K562 (cell line): ENCODE data around the gene PTGR3. TPM values are rescaled to one million over a fixed set of nuclear protein-coding genes. Genes with fewer than 3 reads are reported as not detected.

Experiments used
- ATAC-seq: fragments of 200-7000 bp; cut with Tn5 transposase; 3 replicates; pipeline ENCODE4 v1.9.1; 2020; ENCODE audit warnings: moderate library complexity
- BruUV-seq: library from RNA; stranded (reverse); fragments of 400-500 nt; replicated peaks from 2 replicates; lab custom pipeline; 2021; lab: Mats Ljungman, UMichigan
- CTCF ChIA-PET: fragments of 300-600 bp; formaldehyde crosslinking; extraction: SDS; loops from one replicate; lab custom pipeline; 2021; ENCODE audit warnings: low intra/inter-chr PET ratio; lab: Yijun Ruan, JAX
- POLR2A ChIA-PET: fragments of 300-600, 350-650 bp; sonication (Branson Sonifier 250); formaldehyde crosslinking; extraction: SDS; loops from one replicate; lab custom pipeline; 2021; ENCODE audit warnings: antibody characterized with exemption, inconsistent platforms; lab: Yijun Ruan, JAX
- DNase-seq, 4 experiments: peaks; one replicate each; pipeline versions ENCODE4 v3.0.0 to v3.0.0-alpha.2; 2011 to 2018; ENCODE audit warnings: low spot score in 3 of 4, mixed read lengths in 3 of 4; ENCODE audit errors: extremely low read depth in 1 of 4
- FAIRE-seq: peaks from 2 replicates; lab custom pipeline; 2011; peaks lifted over from hg19 to GRCh38; lab: Jason Lieb, UNC
- H2AFZ ChIP-seq: 2 replicates; pipeline ENCODE4 v1.6.0; 2011; ENCODE audit warnings: low read depth, low read length, control low read depth, inconsistent platforms
- H3K27ac ChIP-seq: fragments of 200-600 bp; 3 replicates; pipeline ENCODE4 v1.8.0; 2011; ENCODE audit warnings: low read depth, mild to moderate bottlenecking, control low read depth, inconsistent platforms, low read length, moderate library complexity, mixed read lengths; ENCODE audit errors: extremely low read depth
- H3K27me3 ChIP-seq, 2 experiments: fragments of 300-600 bp in 1 of 2; 2 replicates in 1 of 2; 3 replicates in 1 of 2; pipeline versions ENCODE4 v1.6.0 to v1.8.0; 2011; ENCODE audit warnings: inconsistent platforms in 2 of 2, low read length in 2 of 2, mild to moderate bottlenecking in 1 of 2, mixed read lengths in 1 of 2, moderate library complexity in 1 of 2; ENCODE audit not compliant: control insufficient read depth in 2 of 2, insufficient read depth in 2 of 2
- H3K36me3 ChIP-seq: fragments of 300-600 bp; 3 replicates; pipeline ENCODE4 v1.8.0; 2011; ENCODE audit warnings: mild to moderate bottlenecking, low read length, inconsistent platforms; ENCODE audit not compliant: control insufficient read depth, insufficient read depth
- H3K4me1 ChIP-seq, 2 experiments: fragments of 200-600 bp in 1 of 2; replicated peaks in 1 of 2; 2 replicates in 1 of 2; 3 replicates in 1 of 2; pipeline versions ENCODE4 v1.5.1 to v1.8.0; 2011; ENCODE audit warnings: inconsistent platforms in 2 of 2, low read length in 2 of 2, mild to moderate bottlenecking in 1 of 2, mixed read lengths in 1 of 2, moderate library complexity in 1 of 2; ENCODE audit not compliant: control insufficient read depth in 2 of 2, insufficient read depth in 2 of 2
- H3K4me2 ChIP-seq: 2 replicates; pipeline ENCODE4 v1.6.1; 2011; ENCODE audit warnings: low read length, control low read depth, inconsistent platforms, mixed read lengths; ENCODE audit not compliant: insufficient read depth
- H3K4me3 ChIP-seq: fragments of 200-600 bp; sonication (generic), shearing (Covaris generic); 2 replicates; pipeline ENCODE4 v1.5.1; 2016; ENCODE audit warnings: control low read depth, inconsistent platforms
- H3K79me2 ChIP-seq: fragments of 200-600 bp; 3 replicates; pipeline ENCODE4 v1.8.0; 2011; ENCODE audit warnings: low read length, inconsistent platforms; ENCODE audit not compliant: control insufficient read depth, insufficient read depth
- H3K9ac ChIP-seq, 2 experiments: 2 replicates each; pipeline versions ENCODE4 v1.6.0 to v1.6.1; 2011; ENCODE audit warnings: low read depth in 2 of 2, low read length in 2 of 2, control low read depth in 1 of 2, inconsistent platforms in 1 of 2, mild to moderate bottlenecking in 1 of 2, mixed read lengths in 1 of 2; ENCODE audit not compliant: insufficient read depth in 1 of 2
- H3K9me1 ChIP-seq: one replicate; pipeline ENCODE4 v1.6.0; 2011; ENCODE audit warnings: inconsistent platforms, mild to moderate bottlenecking, low read length, moderate library complexity; ENCODE audit not compliant: control insufficient read depth, insufficient read depth
- H3K9me3 ChIP-seq: replicated peaks from 2 replicates; pipeline ENCODE4 v1.5.1; 2011; ENCODE audit warnings: low read depth, low read length, inconsistent platforms; ENCODE audit not compliant: control insufficient read depth, insufficient read depth
- H4K20me1 ChIP-seq: replicated peaks from 2 replicates; pipeline ENCODE4 v1.6.1; 2011; ENCODE audit warnings: low read length, inconsistent platforms, mixed read lengths; ENCODE audit not compliant: control insufficient read depth, insufficient read depth
- CHCHD3 ChIP-seq: fragments of 250-450 bp; sonication (Bioruptor Pico); IDR thresholded peaks from 2 replicates; pipeline ENCODE4 v2.1.2; 2022; ENCODE audit warnings: mild to moderate bottlenecking
- FOXM1 ChIP-seq, 2 experiments: fragments of 450-650 bp in 1 of 2; sonication (generic) in 1 of 2; formaldehyde crosslinking in 1 of 2; IDR thresholded peaks; 2 replicates each; pipeline versions ENCODE4 v1.6.1 to v1.9.0; 2017 to 2022; ENCODE audit warnings: low read depth in 2 of 2, mild to moderate bottlenecking in 2 of 2, missing genetic modification reagents in 1 of 2, moderate library complexity in 1 of 2
- GATAD2A ChIP-seq: fragments of 450-650 bp; IDR thresholded peaks from 2 replicates; pipeline ENCODE4 v1.6.1; 2017
- MAZ ChIP-seq, 2 experiments: fragments of 450-650 bp in 1 of 2; sonication (generic) in 1 of 2; formaldehyde crosslinking; IDR thresholded peaks in 1 of 2; conservative IDR thresholded peaks in 1 of 2; 2 replicates each; pipeline versions ENCODE4 v1.4.0 to v1.5.0; 2020; ENCODE audit warnings: mild to moderate bottlenecking in 1 of 2, missing genetic modification reagents in 1 of 2
- NONO ChIP-seq, 2 experiments: fragments of 200-400 bp in 1 of 2; fragments of 450-650 bp in 1 of 2; formaldehyde crosslinking in 1 of 2; IDR thresholded peaks; 2 replicates each; pipeline ENCODE4 v1.6.1; 2017; ENCODE audit warnings: low read depth in 2 of 2, mild to moderate bottlenecking in 2 of 2, moderate library complexity in 2 of 2, low read length in 1 of 2
- PHF8 ChIP-seq: fragments of 200-600 bp; sonication (generic); IDR thresholded peaks from 2 replicates; pipeline ENCODE4 v1.6.1; 2012; ENCODE audit warnings: mixed run types, mild to moderate bottlenecking, inconsistent platforms, low read length, moderate library complexity, borderline replicate concordance
- POLR2A ChIP-seq: fragments of 450-650 bp; conservative IDR thresholded peaks from 2 replicates; pipeline ENCODE4 v1.6.1; 2016
- POLR2G ChIP-seq: fragments of 200-400 bp; formaldehyde crosslinking; IDR thresholded peaks from 2 replicates; pipeline ENCODE4 v1.6.1; 2017; ENCODE audit warnings: low read depth, mild to moderate bottlenecking, antibody characterized with exemption, low read length, moderate library complexity
- SIN3A ChIP-seq, 2 experiments: fragments of 150-350 bp in 1 of 2; IDR thresholded peaks; 2 replicates each; pipeline ENCODE4 v1.6.1; 2011 to 2016; ENCODE audit warnings: borderline replicate concordance in 2 of 2, low read depth in 2 of 2, low read length in 2 of 2, mild to moderate bottlenecking in 2 of 2, moderate library complexity in 2 of 2; ENCODE audit not compliant: control insufficient read depth in 1 of 2
- SUPT5H ChIP-seq: fragments of 450-650 bp; IDR thresholded peaks from 2 replicates; pipeline ENCODE4 v1.6.1; 2016
- TAF1 ChIP-seq: IDR thresholded peaks from 2 replicates; pipeline ENCODE4 v1.6.1; 2011; ENCODE audit warnings: mild to moderate bottlenecking, low read length, moderate library complexity; ENCODE audit not compliant: insufficient read depth, control insufficient read depth, severe bottlenecking; ENCODE audit errors: extremely low read depth
- YY1 ChIP-seq, 3 experiments: IDR thresholded peaks; 2 replicates each; pipeline ENCODE4 v1.6.1; 2011; ENCODE audit warnings: low read length in 2 of 3, mild to moderate bottlenecking in 2 of 3, moderate library complexity in 2 of 3, borderline replicate concordance in 1 of 3, control low read depth in 1 of 3, low read depth in 1 of 3; ENCODE audit not compliant: insufficient read depth in 3 of 3, insufficient replicate concordance in 2 of 3, control insufficient read depth in 1 of 3, insufficient read length in 1 of 3; ENCODE audit errors: extremely low read depth in 1 of 3
- ZFX ChIP-seq: sonication (generic); formaldehyde crosslinking; IDR thresholded peaks from 2 replicates; pipeline ENCODE4 v1.8.0; 2022; ENCODE audit warnings: mild to moderate bottlenecking, missing genetic modification reagents, moderate library complexity
- ZNF197 ChIP-seq: fragments of 200-800 bp; sonication (Bioruptor generic); IDR thresholded peaks from 2 replicates; pipeline ENCODE4 v1.6.1; 2016; ENCODE audit warnings: low read depth, missing genetic modification characterization, missing compliant biosample characterization
- WGBS: fragments of 100-300 bp; shearing (Covaris generic); methylation state at CpG from one replicate; pipeline ENCODE4 v1.1.6; 2016; ENCODE audit warnings: low coverage, mixed read lengths; ENCODE audit not compliant: insufficient coverage; ENCODE audit errors: missing lambda C conversion rate; 5-methylcytosine and 5-hydroxymethylcytosine counted together
- in situ Hi-C: fragments of 300-500 bp; cut with MboI; formaldehyde crosslinking; loops from 4 replicates; pipeline ENCODE4 v1.15.0; 2018; ENCODE audit warnings: inconsistent platforms, mixed read lengths
- intact Hi-C: fragments of 100-400 bp; cut with micrococcal nuclease; formaldehyde crosslinking; loops from 2 replicates; pipeline ENCODE4 v1.14.2; 2022
- polyA plus RNA-seq, 8 experiments: library from polyadenylated mRNA; depleted of rRNA in 4 of 8; stranded (reverse) in 5 of 8; unstranded in 3 of 8; fragments of >200 nt; fragmentation: Nextera tagmentation in 2 of 8; fragmentation: Illumina TruSeq in 1 of 8; extraction: Ambion mirVana in 2 of 8; extraction: Trizol in 1 of 8; gene quantifications; 2 replicates each; pipeline versions ENCODE4 v1.2.1 to v1.2.3, GENCODE V29; 2011 to 2014; ENCODE audit warnings: inconsistent platforms in 1 of 8, missing spikeins in 1 of 8
- total RNA-seq, 7 experiments: library from RNA; depleted of rRNA in 6 of 7; stranded (reverse); fragments of >200 nt in 6 of 7; fragmentation: Illumina TruSeq in 2 of 7; extraction: Trizol in 2 of 7; gene quantifications; 2 replicates each; pipeline versions ENCODE4 v1.2.1 to v1.2.3, GENCODE V29; 2011 to 2021; ENCODE audit warnings: low replicate concordance in 1 of 7

PTGR3 gene
- total and polyA plus RNA-seq, 9 of the 15 experiments (the other 6 are each of a cell fraction or from before 2014, with no cell fraction given) = 4.1 to 32.3 (median 15.3) TPM

DNA sequence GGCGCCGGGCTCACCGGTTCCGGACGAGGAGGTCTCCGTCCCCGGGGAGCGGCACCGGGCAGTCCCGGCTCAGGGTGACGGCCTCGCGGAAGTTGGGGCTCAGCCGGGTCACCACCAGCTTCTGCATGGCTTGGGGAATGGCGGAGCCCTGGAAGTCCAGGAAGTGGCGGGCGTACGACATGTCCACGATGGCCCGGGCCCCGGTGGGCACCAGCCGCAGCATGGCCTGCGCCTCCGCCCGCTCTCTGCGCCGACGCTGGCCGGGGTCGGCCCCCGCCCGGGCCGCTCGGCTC lies 157 bp downstream of the PTGR3 start:
- Histone ChIP-seq H3K79me2 (peaks cover 58% of the 10 kb centered on the region), H3K9me3 (no peaks in the 10 kb centered on the region), H3K9ac (peak overlapping the region; percentile 73 to 97; a peak in 3 of 4 replicates), H2AFZ (peak overlapping the region; percentile 74; the same call in 1 of the 2 replicates), H4K20me1 (no peaks in the 10 kb centered on the region; the same call in 1 of the 2 replicates), H3K9me1 (peaks cover 3% of the 10 kb centered on the region), H3K36me3 (no peaks in the 10 kb centered on the region)
- FAIRE-seq (no peak), DNase-seq (no peak)
- POLR2A ChIA-PET = interaction anchor here (0.6 kb wide), 1 partner anchor 25 kb away, joined by 3 read pairs; no protein-coding TSS in a partner anchor
- TF ChIP-seq SIN3A (IDR thresholded peaks at IDR 0.05; ENCODE audit: borderline replicate concordance in 2 of 2, control insufficient read depth in 1 of 2, low read depth in 2 of 2, low read length in 2 of 2) = peak in 1 of 2 experiments; percentile 55; a peak in 1 of 4 replicates
- peak in 1 of 2 experiments; percentile 23; a peak in 1 of 4 replicates for TF ChIP-seq MAZ (CRISPR knock-in tag; conservative IDR thresholded peaks at IDR 0.05 in 1 of 2, IDR thresholded peaks at IDR 0.05 in 1 of 2)
- TF ChIP-seq ZNF197 (CRISPR knock-in tag) = 0 out of 2 replicates have a peak, but pooled peaks have one; percentile 18
- peak in 2 of 3 experiments; percentile 7 to 15 for TF ChIP-seq YY1 (IDR thresholded peaks at IDR 0.05; ENCODE audit: borderline replicate concordance in 1 of 3, control insufficient read depth in 1 of 3, extremely low read depth in 1 of 3, insufficient read depth in 3 of 3, insufficient read length in 1 of 3, insufficient replicate concordance in 2 of 3, low read depth in 1 of 3, low read length in 2 of 3)
- no peak for TF ChIP-seq CHCHD3
- TF ChIP-seq SUPT5H = no peak
- TF ChIP-seq PHF8 = peak; percentile 61; the same call in 1 of the 2 replicates
- 0 out of 2 replicates have a peak, but pooled peaks have one; percentile 38 for TF ChIP-seq POLR2A
- TF ChIP-seq POLR2G = peak; percentile 59; the same call in 1 of the 2 replicates
- no peak for TF ChIP-seq FOXM1 (IDR thresholded peaks at IDR 0.05; ENCODE audit: low read depth)
- 0 out of 2 replicates have a peak, but pooled peaks have one; percentile 9 for TF ChIP-seq FOXM1 (CRISPR knock-in tag; IDR thresholded peaks at IDR 0.05; ENCODE audit: low read depth)
- peak in 1 of 2 experiments; percentile 46; a peak in 1 of 4 replicates for TF ChIP-seq NONO (IDR thresholded peaks at IDR 0.05; ENCODE audit: low read depth in 2 of 2, low read length in 1 of 2)
- TF ChIP-seq TAF1 = peak; percentile 18
- peak; percentile 45; the same call in 1 of the 2 replicates for TF ChIP-seq ZFX (CRISPR knock-in tag)
- TF ChIP-seq GATAD2A = no peak
- TF ChIP-seq, all 486 proteins: peak for 11
- CTCF ChIA-PET = no interaction called here
- Histone ChIP-seq H3K27ac (peak overlapping the region; percentile 93), H3K27me3 (no peaks in the 10 kb centered on the region), H3K4me2 (peak overlapping the region; percentile 88; the same call in 1 of the 2 replicates), H3K4me3 (peak overlapping the region; percentile 71), H3K4me1 (peaks cover 13 to 45% of the 10 kb centered on the region in 2 experiments; a peak in 4 of 5 replicates)
- no CpG with 5 or more reads among the region's 34 CpGs for WGBS
- in situ Hi-C loops (no loop called here), intact Hi-C loops (no loop called here)
- no peak for ATAC-seq
- no TSS peak for BruUV-seq
